ENCODE measurements around the gene TBC1D5. TPM values are rescaled to one million over a fixed set of nuclear protein-coding genes. Genes with fewer than 3 reads are reported as not detected.
"Not testable (repeated sequence)": the region's sequence is repeated elsewhere in the genome, so short reads cannot be mapped to it uniquely, and the experiment has no call there.

Gene TBC1D5
- total RNA-seq, 3 donors from 2014 or later, result 33.1 to 56.1 (median 44.1) TPM

- intact Hi-C loops (cut with DNase I, micrococcal nuclease), result no loop called here
- H3K9me3 ChIP-seq, result peaks cover 3% of the 10 kb centered on the region
- H3K4me1 ChIP-seq (ENCODE audit: low read depth), result no peaks in the 10 kb centered on the region
- no peak overlapping the region for H3K4me3 ChIP-seq
- ATAC-seq, result no peak
- TF ChIP-seq CTCF (IDR thresholded peaks at IDR 0.05), result no peak
- H3K36me3 ChIP-seq (ENCODE audit: low read depth), result no peaks in the 10 kb centered on the region
- DNase-seq, result peak in 1 of 3 donors; percentile 12
Measured at GRCh38 chr3:17775073-17775472, 32.6 kb upstream of the TBC1D5 start.

- H3K4me1 ChIP-seq (ENCODE audit: low read depth); H3K36me3 ChIP-seq (ENCODE audit: low read depth); intact Hi-C loops (cut with DNase I, micrococcal nuclease); H3K4me3 ChIP-seq; H3K9me3 ChIP-seq; ATAC-seq: not testable (repeated sequence)
- peak in 1 of 3 donors; percentile 8 for DNase-seq
Measured at GRCh38 chr3:17774180-17774910, 31.9 kb upstream of the TBC1D5 start.

- no peak for DNase-seq
Measured at GRCh38 chr3:17772556-17772955, 30.1 kb upstream of the TBC1D5 start.

GRCh38 chr3:17771177-17772017, 29.0 kb upstream of the TBC1D5 start:
- Histone ChIP-seq H3K36me3 (ENCODE audit: low read depth) (no peaks in the 10 kb centered on the region), H3K4me1 (ENCODE audit: low read depth) (no peaks in the 10 kb centered on the region), H3K4me3 (no peak overlapping the region), H3K9me3 (peaks cover 3% of the 10 kb centered on the region)
- no peak for TF ChIP-seq CTCF (IDR thresholded peaks at IDR 0.05)
- ATAC-seq, result no peak
- intact Hi-C loops (cut with DNase I, micrococcal nuclease), result no loop called here
- no peak for DNase-seq

More at GRCh38 chr3:17772556-17772955, 30.1 kb upstream of the TBC1D5 start:
- intact Hi-C loops (cut with DNase I, micrococcal nuclease), result no loop called here
- Histone ChIP-seq H3K9me3 (peaks cover 3% of the 10 kb centered on the region), H3K4me3 (no peak overlapping the region), H3K36me3 (ENCODE audit: low read depth) (no peaks in the 10 kb centered on the region), H3K4me1 (ENCODE audit: low read depth) (no peaks in the 10 kb centered on the region)
- no peak for ATAC-seq
- no peak for TF ChIP-seq CTCF (IDR thresholded peaks at IDR 0.05)

GRCh38 chr3:17770682-17771081, 28.3 kb upstream of the TBC1D5 start:
- DNase-seq (no peak), ATAC-seq (no peak)
- no peak for TF ChIP-seq CTCF (IDR thresholded peaks at IDR 0.05)
- peaks cover 3% of the 10 kb centered on the region for H3K9me3 ChIP-seq
- no peak overlapping the region for H3K4me3 ChIP-seq
- intact Hi-C loops (cut with DNase I, micrococcal nuclease), result no loop called here
- no peaks in the 10 kb centered on the region for H3K4me1 ChIP-seq (ENCODE audit: low read depth)
- H3K36me3 ChIP-seq (ENCODE audit: low read depth), result no peaks in the 10 kb centered on the region

All from mucosa of descending colon (tissue), 3 donors.